Mesothelial cell of epicardium (in vitro differentiated cells): ENCODE measurements around the gene SLC5A10. TPM values are rescaled to one million over a fixed set of nuclear protein-coding genes. Genes with fewer than 3 reads are reported as not detected.

Source experiments
- DNase-seq, 2 experiments: peaks; one replicate each; pipeline ENCODE4 v3.0.0; 2021; ENCODE audit warnings: low spot score in 2 of 2; ENCODE audit not compliant: unreplicated experiment in 2 of 2
- H3K27ac Mint-ChIP-seq: 2 replicates; pipeline ENCODE4 v1.8.0; 2021; ENCODE audit warnings: mixed read lengths
- H3K27me3 Mint-ChIP-seq: 2 replicates; pipeline ENCODE4 v1.8.0; 2021; ENCODE audit warnings: low read depth, mixed read lengths
- H3K36me3 Mint-ChIP-seq: 2 replicates; pipeline ENCODE4 v1.8.0; 2021; ENCODE audit warnings: mixed read lengths
- H3K4me1 Mint-ChIP-seq: 2 replicates; pipeline ENCODE4 v1.8.0; 2021; ENCODE audit warnings: mixed read lengths
- H3K4me3 Mint-ChIP-seq: 2 replicates; pipeline ENCODE4 v1.8.0; 2021; ENCODE audit warnings: mild to moderate bottlenecking, moderate library complexity, mixed read lengths
- H3K9me3 Mint-ChIP-seq: 2 replicates; pipeline ENCODE4 v1.8.0; 2021; ENCODE audit warnings: mixed read lengths
- total RNA-seq: library from RNA; stranded (reverse); gene quantifications from 3 replicates; pipeline ENCODE4 v1.2.1, GENCODE V29; 2021
- TF ChIP-seq, protein P1 (sequence below): fragments of 200-600 bp; sonication (generic); IDR thresholded peaks from one replicate; pipeline ENCODE4 v1.5.0; 2021; ENCODE audit warnings: antibody characterized with exemption; ENCODE audit not compliant: unreplicated experiment

Gene SLC5A10
- total RNA-seq, 1 donor from 2014 or later, result 0.25 TPM

DNA sequence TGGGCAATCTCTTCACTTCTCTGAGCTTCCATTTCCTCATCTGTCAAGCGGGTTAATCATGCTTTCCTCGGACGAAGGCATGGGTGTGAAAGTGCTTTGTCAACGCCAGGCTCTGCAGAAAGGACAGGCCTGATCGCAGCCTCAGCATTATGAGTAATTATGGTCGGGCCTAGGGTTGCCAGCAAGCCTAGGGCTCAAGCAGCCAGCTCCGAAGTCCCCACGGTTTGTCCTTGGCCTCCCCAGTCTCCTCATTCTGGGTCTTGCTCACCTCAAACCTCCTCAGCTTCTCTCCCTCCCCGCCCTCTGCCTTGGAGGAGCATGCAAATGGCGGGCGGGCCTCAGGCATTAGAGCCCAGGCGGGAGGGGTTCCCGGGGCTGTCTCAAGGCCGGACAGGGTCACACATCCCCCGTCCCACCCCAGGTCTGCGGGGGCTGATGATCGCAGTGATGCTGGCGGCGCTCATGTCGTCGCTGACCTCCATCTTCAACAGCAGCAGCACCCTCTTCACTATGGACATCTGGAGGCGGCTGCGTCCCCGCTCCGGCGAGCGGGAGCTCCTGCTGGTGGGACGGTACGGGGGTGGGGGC, 62.8 kb downstream of the SLC5A10 start:
- H3K4me3 Mint-ChIP-seq, result no peak overlapping the region
- H3K27ac Mint-ChIP-seq, result no peak overlapping the region
- TF ChIP-seq, protein P1, sequence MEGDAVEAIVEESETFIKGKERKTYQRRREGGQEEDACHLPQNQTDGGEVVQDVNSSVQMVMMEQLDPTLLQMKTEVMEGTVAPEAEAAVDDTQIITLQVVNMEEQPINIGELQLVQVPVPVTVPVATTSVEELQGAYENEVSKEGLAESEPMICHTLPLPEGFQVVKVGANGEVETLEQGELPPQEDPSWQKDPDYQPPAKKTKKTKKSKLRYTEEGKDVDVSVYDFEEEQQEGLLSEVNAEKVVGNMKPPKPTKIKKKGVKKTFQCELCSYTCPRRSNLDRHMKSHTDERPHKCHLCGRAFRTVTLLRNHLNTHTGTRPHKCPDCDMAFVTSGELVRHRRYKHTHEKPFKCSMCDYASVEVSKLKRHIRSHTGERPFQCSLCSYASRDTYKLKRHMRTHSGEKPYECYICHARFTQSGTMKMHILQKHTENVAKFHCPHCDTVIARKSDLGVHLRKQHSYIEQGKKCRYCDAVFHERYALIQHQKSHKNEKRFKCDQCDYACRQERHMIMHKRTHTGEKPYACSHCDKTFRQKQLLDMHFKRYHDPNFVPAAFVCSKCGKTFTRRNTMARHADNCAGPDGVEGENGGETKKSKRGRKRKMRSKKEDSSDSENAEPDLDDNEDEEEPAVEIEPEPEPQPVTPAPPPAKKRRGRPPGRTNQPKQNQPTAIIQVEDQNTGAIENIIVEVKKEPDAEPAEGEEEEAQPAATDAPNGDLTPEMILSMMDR, result no peak

DNA sequence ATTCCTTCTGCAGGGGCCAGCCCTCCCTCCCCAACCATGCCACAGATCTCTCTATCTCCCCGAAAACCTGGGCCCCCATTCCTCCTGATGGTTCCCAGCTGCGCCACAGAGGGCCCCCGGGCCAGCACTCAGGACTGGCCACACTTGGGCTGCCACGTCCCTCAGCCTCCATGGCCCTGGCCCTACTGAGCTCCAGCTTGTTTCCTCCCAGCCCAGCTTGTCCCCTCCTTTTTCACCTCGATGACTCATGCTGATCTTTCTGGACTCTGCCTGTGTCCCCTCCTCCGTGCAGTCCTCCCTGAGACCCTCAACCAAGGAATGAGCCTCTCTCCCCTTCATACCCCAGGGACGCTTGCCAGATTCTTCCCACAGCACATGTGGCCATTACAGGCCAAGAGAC, 63.5 kb downstream of the SLC5A10 start:
- TF ChIP-seq, protein P1, result no peak
- no peaks in the 10 kb centered on the region for H3K36me3 Mint-ChIP-seq
- no peaks in the 10 kb centered on the region for H3K27me3 Mint-ChIP-seq
- H3K27ac Mint-ChIP-seq, result no peak overlapping the region
- no peak overlapping the region for H3K4me3 Mint-ChIP-seq
- no peak for DNase-seq
- H3K9me3 Mint-ChIP-seq, result no peaks in the 10 kb centered on the region
- H3K4me1 Mint-ChIP-seq, result peaks cover 14% of the 10 kb centered on the region

More for the DNA sequence above, 62.8 kb downstream of the SLC5A10 start:
- Mint-ChIP-seq H3K27me3 (no peaks in the 10 kb centered on the region), H3K4me1 (peaks cover 8% of the 10 kb centered on the region), H3K9me3 (no peaks in the 10 kb centered on the region), H3K36me3 (no peaks in the 10 kb centered on the region)
- DNase-seq, result no peak

DNA sequence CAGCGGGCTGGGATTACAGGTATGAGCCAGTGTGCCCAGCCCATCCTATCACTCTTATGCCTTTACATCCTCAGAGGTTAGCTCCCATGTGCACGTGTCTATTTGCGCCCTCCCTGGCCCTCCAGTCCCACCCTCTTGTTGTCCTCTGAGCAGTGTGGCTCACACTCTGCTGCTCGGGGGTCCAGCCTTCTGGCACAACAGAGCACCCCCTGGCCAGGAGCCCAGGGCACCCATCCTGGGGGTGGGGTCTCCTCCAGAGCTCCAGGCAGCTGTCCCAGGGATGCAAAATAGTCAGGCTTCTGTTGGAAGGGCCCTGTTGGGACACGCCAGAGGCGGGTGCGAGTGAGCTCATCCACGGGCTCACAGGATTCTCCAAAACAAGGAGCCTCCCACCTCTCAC, 64.3 kb downstream of the SLC5A10 start:
- Mint-ChIP-seq H3K27me3 (no peaks in the 10 kb centered on the region), H3K4me1 (peaks cover 14% of the 10 kb centered on the region), H3K4me3 (no peak overlapping the region), H3K36me3 (no peaks in the 10 kb centered on the region), H3K27ac (no peak overlapping the region), H3K9me3 (no peaks in the 10 kb centered on the region)
- DNase-seq, result no peak
- TF ChIP-seq, protein P1, result no peak

DNA sequence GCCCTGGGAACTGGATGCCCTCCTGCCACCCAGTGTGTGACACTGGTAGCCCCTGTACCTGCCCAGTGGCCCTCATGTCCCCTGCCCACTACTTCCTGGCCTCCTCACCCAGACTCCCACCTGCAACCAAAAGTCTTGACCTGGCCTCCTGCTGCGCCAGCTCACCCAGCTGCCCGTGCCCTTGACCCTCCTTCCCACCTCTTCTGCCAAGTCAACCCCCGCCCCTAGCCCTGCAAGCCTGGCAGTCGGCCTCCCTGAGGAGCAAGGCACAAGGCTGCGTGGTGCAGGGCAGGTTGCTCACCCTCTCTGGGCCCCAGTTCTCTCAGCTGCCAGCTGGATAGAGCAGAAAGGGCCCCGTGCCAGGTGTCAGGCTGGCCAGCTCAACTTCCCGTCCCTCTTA, 64.9 kb downstream of the SLC5A10 start:
- H3K9me3 Mint-ChIP-seq, result no peaks in the 10 kb centered on the region
- no peak overlapping the region for H3K27ac Mint-ChIP-seq
- H3K27me3 Mint-ChIP-seq, result no peaks in the 10 kb centered on the region
- H3K4me3 Mint-ChIP-seq, result no peak overlapping the region
- no peak for DNase-seq
- peaks cover 14% of the 10 kb centered on the region for H3K4me1 Mint-ChIP-seq
- TF ChIP-seq, protein P1, result no peak
- no peaks in the 10 kb centered on the region for H3K36me3 Mint-ChIP-seq

DNA sequence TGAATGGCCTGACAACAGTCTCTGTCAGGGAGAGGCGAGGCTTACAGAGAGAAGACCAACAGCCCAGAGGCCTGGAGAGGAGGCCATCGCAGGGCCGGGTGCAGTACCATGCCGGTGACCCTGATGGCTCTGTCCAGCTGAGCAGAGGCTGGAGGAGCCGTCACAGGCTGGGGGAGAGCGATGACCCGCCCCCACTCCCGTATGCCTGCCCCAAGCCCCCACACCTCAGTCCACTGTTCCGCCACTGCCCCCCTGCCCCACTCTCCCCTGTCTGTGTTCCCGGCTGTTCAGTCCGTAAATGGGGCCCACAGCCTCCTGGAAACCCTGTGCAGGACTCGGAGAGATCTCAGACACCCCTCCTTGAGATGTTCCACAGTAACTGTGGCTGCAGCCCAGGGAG, 65.4 kb downstream of the SLC5A10 start:
- H3K4me3 Mint-ChIP-seq, result no peak overlapping the region
- no peaks in the 10 kb centered on the region for H3K27me3 Mint-ChIP-seq
- H3K36me3 Mint-ChIP-seq, result no peaks in the 10 kb centered on the region
- TF ChIP-seq, protein P1, result no peak
- no peak overlapping the region for H3K27ac Mint-ChIP-seq
- DNase-seq, result no peak
- H3K9me3 Mint-ChIP-seq, result no peaks in the 10 kb centered on the region
- peaks cover 14% of the 10 kb centered on the region for H3K4me1 Mint-ChIP-seq
